Muscle of leg (tissue), 11 donors: ENCODE results near the gene LRRC9. TPM values are rescaled to one million over a fixed set of nuclear protein-coding genes. Genes with fewer than 3 reads are reported as not detected.

Experiments
- DNase-seq: peaks from one replicate; pipeline ENCODE4 v3.0.0; 2013
- H3K27ac ChIP-seq: one replicate; pipeline ENCODE4 v1.5.1; 2013; ENCODE audit warnings: mild to moderate bottlenecking, low read length, control low read depth
- H3K27me3 ChIP-seq: one replicate; pipeline ENCODE4 v1.6.1; 2013; ENCODE audit warnings: low read length; ENCODE audit not compliant: control insufficient read depth, insufficient read depth
- H3K36me3 ChIP-seq: one replicate; pipeline ENCODE4 v1.6.1; 2013; ENCODE audit warnings: low read length; ENCODE audit not compliant: control insufficient read depth, insufficient read depth
- H3K4me1 ChIP-seq: one replicate; pipeline ENCODE4 v1.6.1; 2013; ENCODE audit warnings: low read length; ENCODE audit not compliant: control insufficient read depth, insufficient read depth
- H3K4me3 ChIP-seq: one replicate; pipeline ENCODE4 v1.5.1; 2013; ENCODE audit warnings: low read length, control low read depth
- H3K9me3 ChIP-seq: replicated peaks from 2 replicates; pipeline ENCODE4 v1.6.1; 2013; ENCODE audit warnings: low read depth, low read length; ENCODE audit not compliant: control insufficient read depth
- WGBS: methylation state at CpG from one replicate; pipeline ENCODE4 v1.1.5; 2013; ENCODE audit warnings: missing lambda C conversion rate; ENCODE audit not compliant: insufficient coverage; 5-methylcytosine and 5-hydroxymethylcytosine counted together
- polyA plus RNA-seq, 8 donors: library from polyadenylated mRNA; unstranded; fragments of 120-200 nt; gene quantifications; one replicate each; pipeline versions ENCODE4 v1.2.1 to v1.2.3, GENCODE V29; 2013; ENCODE audit warnings: inconsistent platforms in 1 of 8, low replicate concordance in 1 of 8; ENCODE audit not compliant: insufficient read length in 8 of 8, insufficient read depth in 1 of 8
- total RNA-seq: library from RNA; stranded (reverse); fragments of 120-200 nt; gene quantifications from one replicate; pipeline ENCODE4 v1.2.4, GENCODE V29; 2013

Gene LRRC9
- total and polyA plus RNA-seq, 9 donors, result 0.11 to 0.38 (median 0.25) TPM

GRCh38 chr14:60051721-60052221 is 131.8 kb downstream of the LRRC9 start:
- Histone ChIP-seq H3K9me3 (peaks cover 2% of the 10 kb centered on the region), H3K36me3 (no peaks in the 10 kb centered on the region), H3K4me3 (no peak overlapping the region), H3K4me1 (peaks cover 7% of the 10 kb centered on the region), H3K27me3 (no peaks in the 10 kb centered on the region), H3K27ac (no peak overlapping the region)
- no CpG with 5 or more reads among the region's 3 CpGs for WGBS
- peak; percentile 92 for DNase-seq

GRCh38 chr14:60058087-60058486 is 138.1 kb downstream of the LRRC9 start:
- WGBS, result no CpG with 5 or more reads among the region's 1 CpG

GRCh38 chr14:60061371-60061770 is 141.4 kb downstream of the LRRC9 start:
- no peaks in the 10 kb centered on the region for H3K27me3 ChIP-seq

More at GRCh38 chr14:60058087-60058486, 138.1 kb downstream of the LRRC9 start:
- no peaks in the 10 kb centered on the region for H3K4me1 ChIP-seq
- DNase-seq, result no peak
- H3K27me3 ChIP-seq, result no peaks in the 10 kb centered on the region
- H3K36me3 ChIP-seq, result no peaks in the 10 kb centered on the region
- no peak overlapping the region for H3K4me3 ChIP-seq
- H3K27ac ChIP-seq, result no peak overlapping the region
- H3K9me3 ChIP-seq, result no peaks in the 10 kb centered on the region

GRCh38 chr14:60064491-60065072 is 144.6 kb downstream of the LRRC9 start:
- H3K4me1 ChIP-seq, result no peaks in the 10 kb centered on the region
- H3K9me3 ChIP-seq, result no peaks in the 10 kb centered on the region
- peak; percentile 57 for DNase-seq
- H3K27ac ChIP-seq, result no peak overlapping the region
- no peak overlapping the region for H3K4me3 ChIP-seq
- H3K27me3 ChIP-seq, result no peaks in the 10 kb centered on the region
- H3K36me3 ChIP-seq, result no peaks in the 10 kb centered on the region

More at GRCh38 chr14:60061371-60061770, 141.4 kb downstream of the LRRC9 start:
- no CpG with 5 or more reads among the region's 2 CpGs for WGBS
- no peak overlapping the region for H3K27ac ChIP-seq
- H3K4me1 ChIP-seq, result no peaks in the 10 kb centered on the region
- DNase-seq, result no peak
- H3K36me3 ChIP-seq, result no peaks in the 10 kb centered on the region
- H3K9me3 ChIP-seq, result no peaks in the 10 kb centered on the region
- no peak overlapping the region for H3K4me3 ChIP-seq

GRCh38 chr14:60067882-60068281 is 147.9 kb downstream of the LRRC9 start:
- Histone ChIP-seq H3K27ac (no peak overlapping the region), H3K9me3 (no peaks in the 10 kb centered on the region), H3K4me3 (no peak overlapping the region), H3K36me3 (no peaks in the 10 kb centered on the region), H3K27me3 (no peaks in the 10 kb centered on the region), H3K4me1 (no peaks in the 10 kb centered on the region)
- WGBS, result 83% methylated on average over 1 of the region's 1 CpG
- no peak for DNase-seq

GRCh38 chr14:60079723-60080122 is 159.8 kb downstream of the LRRC9 start:
- Histone ChIP-seq H3K4me1 (no peaks in the 10 kb centered on the region), H3K9me3 (no peaks in the 10 kb centered on the region), H3K27ac (no peak overlapping the region), H3K27me3 (no peaks in the 10 kb centered on the region), H3K36me3 (no peaks in the 10 kb centered on the region), H3K4me3 (no peak overlapping the region)
- no peak for DNase-seq

GRCh38 chr14:60085085-60085484 is 165.1 kb downstream of the LRRC9 start:
- no peak overlapping the region for H3K4me3 ChIP-seq
- H3K36me3 ChIP-seq, result no peaks in the 10 kb centered on the region
- DNase-seq, result no peak
- no peaks in the 10 kb centered on the region for H3K4me1 ChIP-seq
- peaks cover 2% of the 10 kb centered on the region for H3K27me3 ChIP-seq
- no peaks in the 10 kb centered on the region for H3K9me3 ChIP-seq
- no peak overlapping the region for H3K27ac ChIP-seq

- Histone ChIP-seq H3K27ac (no peak overlapping the region), H3K4me1 (peaks cover 2% of the 10 kb centered on the region), H3K9me3 (no peaks in the 10 kb centered on the region), H3K36me3 (no peaks in the 10 kb centered on the region), H3K27me3 (peaks cover 2% of the 10 kb centered on the region), H3K4me3 (no peak overlapping the region)
- no CpG with 5 or more reads among the region's 3 CpGs for WGBS
- DNase-seq, result no peak
These were observed 165.7 kb downstream of the LRRC9 start for GRCh38 chr14:60085693-60086092.

- 81% methylated on average over 2 of the region's 3 CpGs for WGBS
- H3K36me3 ChIP-seq, result no peaks in the 10 kb centered on the region
- peaks cover 2% of the 10 kb centered on the region for H3K4me1 ChIP-seq
- DNase-seq, result no peak
- peaks cover 2% of the 10 kb centered on the region for H3K27me3 ChIP-seq
- no peak overlapping the region for H3K27ac ChIP-seq
- no peaks in the 10 kb centered on the region for H3K9me3 ChIP-seq
- no peak overlapping the region for H3K4me3 ChIP-seq
These were observed 167.7 kb downstream of the LRRC9 start for GRCh38 chr14:60087668-60088067.

- no peak for DNase-seq
- no CpG with 5 or more reads among the region's 4 CpGs for WGBS
- no peaks in the 10 kb centered on the region for H3K36me3 ChIP-seq
- H3K27me3 ChIP-seq, result peaks cover 2% of the 10 kb centered on the region
- no peaks in the 10 kb centered on the region for H3K9me3 ChIP-seq
- no peak overlapping the region for H3K27ac ChIP-seq
- peaks cover 4% of the 10 kb centered on the region for H3K4me1 ChIP-seq
- H3K4me3 ChIP-seq, result no peak overlapping the region
These were observed 169.3 kb downstream of the LRRC9 start for GRCh38 chr14:60089221-60089620.
